NCI-H82 (cell line): ENCODE measurements around the gene MYO1A.

Experiments
- DNase-seq: peaks from one replicate; lab custom pipeline; 2025; lab: John Stamatoyannopoulos, UW

The MYO1A gene

GRCh38 chr12:57049890-57050289, at the start of gene MYO1A:
MYO1A (minus strand) TSS chr12:57050129; CDS start chr12:57048323, 1,806 bp downstream.
- DNase-seq: no peak

GRCh38 chr12:57099047-57099714, 49.3 kb upstream of the MYO1A start:
- no peak for DNase-seq

- DNase-seq: no peak
Measured at GRCh38 chr12:57098546-57098945, 48.6 kb upstream of the MYO1A start.

GRCh38 chr12:57097554-57097835, 47.6 kb upstream of the MYO1A start:
- DNase-seq: peak; percentile 10

GRCh38 chr12:57096748-57097553, 47.0 kb upstream of the MYO1A start:
- DNase-seq: no peak

- DNase-seq: peak; percentile 16
Measured at GRCh38 chr12:57096099-57096572, 46.2 kb upstream of the MYO1A start.

GRCh38 chr12:57095440-57095839, 45.5 kb upstream of the MYO1A start:
- no peak for DNase-seq

- DNase-seq: no peak
Measured at GRCh38 chr12:57094208-57095160, 44.6 kb upstream of the MYO1A start.

GRCh38 chr12:57093415-57094207, 43.7 kb upstream of the MYO1A start:
- DNase-seq: peak; percentile 46

- DNase-seq: no peak
Measured at GRCh38 chr12:57092876-57093414, 43.0 kb upstream of the MYO1A start.

- DNase-seq: no peak
Measured at GRCh38 chr12:57092529-57092862, 42.6 kb upstream of the MYO1A start.

- no peak for DNase-seq
Measured at GRCh38 chr12:57091638-57092528, 42.0 kb upstream of the MYO1A start.

GRCh38 chr12:57090924-57091637, 41.2 kb upstream of the MYO1A start:
- DNase-seq: no peak

GRCh38 chr12:57090490-57090889, 40.6 kb upstream of the MYO1A start:
- DNase-seq: no peak

GRCh38 chr12:57089271-57090245, 39.6 kb upstream of the MYO1A start:
- DNase-seq: peak; percentile 84

GRCh38 chr12:57088354-57089270, 38.7 kb upstream of the MYO1A start, which contains the start of gene NAB2:
NAB2 (plus strand) TSS chr12:57089114; CDS start chr12:57089272, 158 bp downstream.
- DNase-seq: peak; percentile 99

GRCh38 chr12:57087691-57088353, 37.9 kb upstream of the MYO1A start:
- peak; percentile 99 for DNase-seq
